Stomach (tissue), 9 donors: Measurements from ENCODE around the gene IRF2. TPM values are rescaled to one million over a fixed set of nuclear protein-coding genes. Genes with fewer than 3 reads are reported as not detected.
"Not testable (repeated sequence)": the region's sequence is repeated elsewhere in the genome, so short reads cannot be mapped to it uniquely, and the experiment has no call there.

Source experiments
- DNase-seq, 2 donors: peaks; one replicate each; pipeline versions ENCODE4 v3.0.0 to v3.0.0-alpha.2; 2013 to 2019
- H3K27ac ChIP-seq, 5 donors: fragments of 200-600 bp in 4 of 5; sonication (generic) in 4 of 5; one replicate each; pipeline ENCODE4 v1.5.1; 2013 to 2019; ENCODE audit warnings: mild to moderate bottlenecking in 1 of 5, moderate library complexity in 1 of 5
- H3K27me3 ChIP-seq, 3 donors: fragments of 200-600 bp; sonication (generic); one replicate each; pipeline ENCODE4 v1.5.1; 2017 to 2019; ENCODE audit warnings: mixed run types in 1 of 3
- H3K36me3 ChIP-seq, 4 donors: fragments of 200-600 bp; sonication (generic); 1 replicate in 3 of 4; 2 replicates in 1 of 4; pipeline ENCODE4 v1.5.1; 2016 to 2019
- H3K4me1 ChIP-seq, 4 donors: fragments of 200-600 bp; sonication (generic); one replicate each; pipeline ENCODE4 v1.5.1; 2016 to 2019
- H3K4me3 ChIP-seq, 4 donors: fragments of 200-600 bp; sonication (generic) in 3 of 4; one replicate each; pipeline ENCODE4 v1.5.1; 2016 to 2019; ENCODE audit warnings: mild to moderate bottlenecking in 1 of 4
- H3K9me3 ChIP-seq, 4 donors: fragments of 200-600 bp; sonication (generic); one replicate each; pipeline ENCODE4 v1.5.1; 2016 to 2019
- CTCF ChIP-seq, 7 experiments: fragments of 450-650 bp in 4 of 7; fragments of 200-600 bp in 3 of 7; sonication (generic) in 3 of 7; IDR thresholded peaks; one replicate each; pipeline ENCODE4 v1.5.1; 2016 to 2019; ENCODE audit warnings: antibody characterized with exemption in 7 of 7, control low read depth in 2 of 7, mild to moderate bottlenecking in 1 of 7
- EP300 ChIP-seq: sonication (generic); formaldehyde crosslinking; IDR thresholded peaks from one replicate; pipeline ENCODE4 v1.6.1; 2017; ENCODE audit warnings: antibody characterized with exemption
- POLR2A ChIP-seq, 4 donors: fragments of 450-650 bp; IDR thresholded peaks; one replicate each; pipeline ENCODE4 v1.6.1; 2016; ENCODE audit warnings: antibody characterized with exemption in 4 of 4, control low read depth in 2 of 4, mild to moderate bottlenecking in 1 of 4, moderate library complexity in 1 of 4
- POLR2AphosphoS5 ChIP-seq, 3 donors: sonication (generic); formaldehyde crosslinking; IDR thresholded peaks; one replicate each; pipeline ENCODE4 v1.6.1; 2016; ENCODE audit warnings: antibody characterized with exemption in 3 of 3
- WGBS, 5 donors: extraction: QIAGEN DNeasy Blood & Tissue Kit in 3 of 5; methylation state at CpG; one replicate each; pipeline versions ENCODE4 v1.1.5 to v1.1.7; 2013 to 2018; 5-methylcytosine and 5-hydroxymethylcytosine counted together
- intact Hi-C: fragments of 100-400 bp; cut with DNase I; formaldehyde crosslinking; loops from one replicate; pipeline ENCODE4 v1.15.1; 2023; ENCODE audit warnings: low total_unique reads
- polyA plus RNA-seq, 3 donors: library from polyadenylated mRNA; stranded (reverse); fragments of 200-250 nt; gene quantifications; one replicate each; pipeline ENCODE4 v1.2.3, GENCODE V29; 2013
- small RNA-seq, 4 donors: library from RNA; depleted of rRNA; stranded (forward); fragments of <200 nt; gene quantifications; one replicate each; pipeline ENCODE3, GENCODE V24; 2016
- total RNA-seq, 5 donors: library from RNA; depleted of rRNA; stranded (reverse); fragments of >200 nt; gene quantifications; one replicate each; pipeline versions ENCODE4 v1.1.0 to v1.2.3, GENCODE V29; 2014 to 2016
- donor health status: healthy with polysubstance abuse.
- donor health status: Bipolar disorder and iron deficiency.
- donor health status: healthy.

The IRF2 gene
- total and polyA plus RNA-seq, 8 donors: 5.5 to 253 (median 29.0) TPM

- Histone ChIP-seq H3K4me3 (no peak overlapping the region), H3K4me1 (peaks cover 10 to 70% (median 35%) of the 10 kb centered on the region in 4 donors), H3K9me3 (peaks cover 0 to 7% (median 0%) of the 10 kb centered on the region in 4 donors), H3K27me3 (no peaks in the 10 kb centered on the region), H3K36me3 (no peaks in the 10 kb centered on the region), H3K27ac (peak overlapping the region; percentile 81 to 97 (median 88))
- peak in 2 of 3 donors; percentile 12 to 39 for TF ChIP-seq POLR2AphosphoS5 (IDR thresholded peaks at IDR 0.05)
- TF ChIP-seq CTCF (IDR thresholded peaks at IDR 0.05): no peak
- intact Hi-C loops: no loop called here
- no peak for DNase-seq
- 71 to 77% (median 75%) methylated on average over 6 of the region's 6 CpGs for WGBS, 5 donors
Measured at GRCh38 chr4:184342167-184342856, 132.0 kb downstream of the IRF2 start.

GRCh38 chr4:184339398-184340193 is 134.8 kb downstream of the IRF2 start:
- H3K36me3 ChIP-seq, DNase-seq, H3K4me3 ChIP-seq, intact Hi-C loops, H3K27me3 ChIP-seq, H3K9me3 ChIP-seq: not testable (repeated sequence)
- peaks cover 4 to 49% (median 18%) of the 10 kb centered on the region in 4 donors for H3K4me1 ChIP-seq
- WGBS, 5 donors: 82 to 94% (median 91%) methylated on average over 5 of the region's 5 CpGs
- H3K27ac ChIP-seq: peak overlapping the region; percentile 43 to 49 (median 47)
- peak in 1 of 3 donors; percentile 58 for TF ChIP-seq POLR2AphosphoS5 (IDR thresholded peaks at IDR 0.05)

- no peak for TF ChIP-seq POLR2A (IDR thresholded peaks at IDR 0.05)
- TF ChIP-seq EP300: no peak
- no peak for TF ChIP-seq CTCF (IDR thresholded peaks at IDR 0.05)
- TF ChIP-seq POLR2AphosphoS5 (IDR thresholded peaks at IDR 0.05): no peak
- Histone ChIP-seq H3K27ac (peak overlapping the region in 1 of 5 donors; percentile 22), H3K4me3 (no peak overlapping the region), H3K4me1 (peaks cover 0 to 47% (median 12%) of the 10 kb centered on the region in 4 donors), H3K27me3 (no peaks in the 10 kb centered on the region), H3K36me3 (no peaks in the 10 kb centered on the region), H3K9me3 (peaks cover 0 to 7% (median 0%) of the 10 kb centered on the region in 4 donors)
- no peak for DNase-seq
- WGBS, 5 donors: 0 to 96% (median 45%) methylated on average over 1 of the region's 1 CpG
- intact Hi-C loops: no loop called here
Measured at GRCh38 chr4:184337907-184338306, 136.4 kb downstream of the IRF2 start.

Small RNA genes lying within 50 kb of the gene (small RNA-seq; reads per million reads assigned to genes)
- gene RF00152: 0 reads per million in 4 donors

Other genes with a start within 250 kb of the IRF2 start
- 10 to 100 TPM; 12.5 to 52.5 (median 18.8) TPM for gene CASP3, start 174.9 kb upstream of the IRF2 start, total RNA-seq
- gene CASP3, start 174.9 kb upstream of the IRF2 start, polyA plus RNA-seq: 10 to 100 TPM; 12.7 to 27.3 (median 18.7) TPM
- 10 to 100 TPM; 14.8 to 88.8 (median 32.4) TPM for gene PRIMPOL, start 175.2 kb upstream of the IRF2 start, total RNA-seq
- 10 to 100 TPM; 11.5 to 20.2 (median 12.8) TPM for gene PRIMPOL, start 175.2 kb upstream of the IRF2 start, polyA plus RNA-seq